HG03159 (cell line): ENCODE data around the gene SOCS3.
"Not testable (repeated sequence)": the region's sequence is repeated elsewhere in the genome, so short reads cannot be mapped to it uniquely, and the experiment has no call there.

Source experiments
- ATAC-seq: cut with Tn5 transposase; IDR thresholded peaks from one replicate; pipeline ENCODE4 v1.9.1; 2021; ENCODE audit warnings: mild to moderate bottlenecking, moderate library complexity; ENCODE audit not compliant: unreplicated experiment

SOCS3 gene

DNA sequence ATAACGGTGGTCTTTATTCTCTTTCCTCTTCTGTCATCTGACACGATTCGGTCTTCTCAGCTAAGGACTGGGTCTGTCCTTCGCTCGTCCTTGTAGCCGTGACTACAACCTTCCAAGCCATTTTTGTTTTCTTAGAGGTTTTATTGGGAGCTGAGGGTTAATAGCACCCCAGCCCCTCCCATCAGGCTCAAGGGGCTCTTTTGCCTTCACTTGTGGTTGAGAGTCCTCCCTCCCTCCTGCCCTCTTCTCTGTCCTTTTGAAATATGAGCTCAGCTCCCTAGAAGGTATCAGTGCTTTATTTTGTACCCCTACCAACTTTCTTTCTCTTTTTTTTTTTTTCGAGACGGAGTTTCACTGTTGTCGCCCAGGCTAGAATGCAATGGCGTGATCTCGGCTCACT is 24.7 kb downstream of the SOCS3 start:
- no peak for ATAC-seq

DNA sequence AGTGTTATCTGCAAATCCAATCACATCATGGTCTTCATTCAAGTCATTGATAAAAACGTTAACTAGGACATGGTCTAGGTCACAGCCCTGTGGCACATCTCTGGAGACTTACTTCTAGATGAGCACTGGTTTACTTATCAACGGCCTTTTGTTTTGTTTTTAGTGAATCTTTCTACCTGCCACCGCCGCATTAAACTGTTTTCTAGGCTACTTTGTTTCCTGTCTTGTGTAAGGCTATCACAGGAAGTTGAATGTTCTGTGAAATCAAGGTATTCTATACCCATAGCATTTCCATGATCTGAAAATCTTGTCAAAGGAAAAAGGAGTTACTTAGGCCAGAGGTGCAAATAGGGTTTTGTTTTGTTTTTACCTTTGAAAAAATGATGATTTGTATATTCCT is 26.9 kb downstream of the SOCS3 start:
- no peak for ATAC-seq

GRCh38 chr17:78331355-78331754 is 28.5 kb downstream of the SOCS3 start:
- not testable (repeated sequence) for ATAC-seq

GRCh38 chr17:78330570-78331224 is 29.2 kb downstream of the SOCS3 start:
- ATAC-seq, result no peak

DNA sequence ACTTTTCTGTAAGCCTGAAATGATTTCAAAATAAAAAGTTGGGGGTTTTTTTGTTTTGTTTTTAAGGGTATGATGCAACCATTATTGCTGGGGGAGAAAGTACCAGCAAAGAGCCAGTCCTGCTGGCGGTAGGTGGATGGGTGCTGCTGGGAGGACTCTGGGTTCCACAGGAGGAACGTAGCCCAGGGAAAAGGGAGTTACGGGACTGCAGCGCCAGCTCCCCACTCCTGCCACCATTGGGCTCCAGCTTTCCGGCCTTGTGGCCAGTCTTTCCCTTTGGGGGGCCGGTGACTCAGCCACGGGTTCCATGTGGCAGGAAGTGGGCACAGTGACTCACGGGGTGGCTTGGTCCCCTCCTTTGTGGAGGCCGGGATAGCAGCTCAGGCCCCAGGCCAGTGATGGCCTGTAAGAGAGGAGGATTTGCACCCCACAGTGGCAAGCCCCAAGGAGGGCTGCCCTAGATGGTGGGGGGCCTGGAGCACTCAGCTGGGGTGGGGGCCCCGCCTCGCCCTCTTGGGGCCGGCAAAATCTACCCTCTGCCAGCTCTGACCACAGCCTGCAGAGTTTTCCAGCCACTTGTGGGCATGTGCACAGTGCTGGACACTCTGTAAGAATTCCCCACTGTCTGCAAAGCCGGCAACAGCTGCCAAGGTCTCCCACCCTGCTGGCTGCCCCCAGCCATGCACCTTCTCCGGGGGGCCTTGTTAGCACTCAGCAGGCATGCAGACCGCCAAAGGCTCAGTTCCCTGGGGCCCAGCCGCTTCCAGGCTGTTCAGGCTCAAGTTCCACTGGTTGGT is 30.4 kb downstream of the SOCS3 start:
- no peak for ATAC-seq

DNA sequence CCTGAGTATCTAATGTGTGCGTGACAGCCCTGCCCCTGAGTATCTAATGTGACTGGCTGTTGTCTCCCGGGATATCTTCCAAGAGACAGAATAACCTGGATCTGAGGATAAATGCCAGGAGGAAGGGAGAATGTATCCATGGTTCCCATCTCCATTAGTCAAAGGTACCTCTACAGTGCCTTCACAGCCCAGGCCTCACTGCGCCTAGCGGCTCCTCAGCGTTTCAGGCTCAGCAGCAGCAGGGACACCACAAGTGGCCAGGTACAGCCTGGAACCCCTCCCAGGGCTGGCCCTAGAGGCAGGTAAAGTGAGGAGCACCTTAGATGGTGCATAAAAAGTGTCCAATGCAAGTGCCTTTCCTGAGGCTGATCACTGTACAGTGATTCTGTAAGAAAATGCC is 32.0 kb downstream of the SOCS3 start:
- ATAC-seq, result no peak

- ATAC-seq, result no peak
Observed at GRCh38 chr17:78325076-78325687, 34.7 kb downstream of the SOCS3 start.

- ATAC-seq, result no peak
Observed at GRCh38 chr17:78324391-78325075, 35.3 kb downstream of the SOCS3 start.

GRCh38 chr17:78323826-78324390 is 36.0 kb downstream of the SOCS3 start:
- ATAC-seq, result no peak

GRCh38 chr17:78322858-78323455 is 36.9 kb downstream of the SOCS3 start:
- ATAC-seq, result no peak

GRCh38 chr17:78322327-78322857 is 37.5 kb downstream of the SOCS3 start:
- ATAC-seq, result no peak

GRCh38 chr17:78318843-78319242 is 41.0 kb downstream of the SOCS3 start:
- ATAC-seq, result no peak

DNA sequence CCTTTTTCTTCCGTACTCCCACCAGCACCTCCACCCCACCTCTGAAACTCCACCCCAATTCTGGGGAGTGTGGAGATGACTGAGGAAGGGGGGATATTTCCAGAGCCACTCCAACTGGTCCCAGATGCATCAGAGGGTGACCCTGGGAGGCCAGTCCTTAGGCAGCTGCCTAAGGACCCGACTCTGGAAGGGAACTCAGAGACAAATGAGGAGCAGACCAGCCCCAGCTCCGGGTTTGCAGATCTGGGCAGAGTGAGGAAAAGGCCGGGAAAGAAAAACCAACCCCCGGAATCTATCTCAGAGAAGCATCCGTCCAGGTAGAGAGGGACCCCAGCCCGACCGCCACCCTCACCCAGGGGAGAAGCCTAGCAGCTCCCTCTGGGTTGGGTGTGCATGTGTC is 41.5 kb downstream of the SOCS3 start:
- no peak for ATAC-seq

DNA sequence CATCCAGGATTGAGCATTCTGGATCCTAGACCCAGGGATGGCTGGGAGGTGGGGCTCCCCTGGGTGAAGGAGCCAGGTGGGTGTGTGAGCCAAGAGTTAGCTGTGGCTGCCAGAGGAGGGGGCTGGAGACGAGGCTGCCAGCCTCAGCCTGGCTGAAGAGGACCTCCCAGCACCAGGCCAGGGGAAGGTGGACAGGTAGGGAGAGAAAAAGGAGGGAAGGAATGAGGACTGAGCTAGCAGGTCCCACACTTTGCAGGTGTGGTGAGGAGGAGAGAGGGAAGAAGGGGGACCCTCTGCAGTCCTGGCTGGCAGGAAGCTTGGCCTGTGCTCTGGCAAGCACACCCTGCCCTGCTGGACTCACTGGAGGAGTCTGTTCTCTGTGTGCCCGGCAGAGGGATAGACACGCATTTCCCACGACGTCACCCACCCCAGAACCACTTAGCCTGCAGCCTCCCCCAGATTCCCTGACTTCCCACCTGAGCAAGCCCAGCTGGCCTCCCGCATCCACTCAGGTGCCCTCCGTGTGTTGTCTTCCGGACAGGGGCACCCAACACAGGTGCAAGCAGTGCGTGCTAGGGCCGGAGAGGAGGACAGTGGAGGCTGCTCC is 42.0 kb downstream of the SOCS3 start:
- ATAC-seq, result no peak

DNA sequence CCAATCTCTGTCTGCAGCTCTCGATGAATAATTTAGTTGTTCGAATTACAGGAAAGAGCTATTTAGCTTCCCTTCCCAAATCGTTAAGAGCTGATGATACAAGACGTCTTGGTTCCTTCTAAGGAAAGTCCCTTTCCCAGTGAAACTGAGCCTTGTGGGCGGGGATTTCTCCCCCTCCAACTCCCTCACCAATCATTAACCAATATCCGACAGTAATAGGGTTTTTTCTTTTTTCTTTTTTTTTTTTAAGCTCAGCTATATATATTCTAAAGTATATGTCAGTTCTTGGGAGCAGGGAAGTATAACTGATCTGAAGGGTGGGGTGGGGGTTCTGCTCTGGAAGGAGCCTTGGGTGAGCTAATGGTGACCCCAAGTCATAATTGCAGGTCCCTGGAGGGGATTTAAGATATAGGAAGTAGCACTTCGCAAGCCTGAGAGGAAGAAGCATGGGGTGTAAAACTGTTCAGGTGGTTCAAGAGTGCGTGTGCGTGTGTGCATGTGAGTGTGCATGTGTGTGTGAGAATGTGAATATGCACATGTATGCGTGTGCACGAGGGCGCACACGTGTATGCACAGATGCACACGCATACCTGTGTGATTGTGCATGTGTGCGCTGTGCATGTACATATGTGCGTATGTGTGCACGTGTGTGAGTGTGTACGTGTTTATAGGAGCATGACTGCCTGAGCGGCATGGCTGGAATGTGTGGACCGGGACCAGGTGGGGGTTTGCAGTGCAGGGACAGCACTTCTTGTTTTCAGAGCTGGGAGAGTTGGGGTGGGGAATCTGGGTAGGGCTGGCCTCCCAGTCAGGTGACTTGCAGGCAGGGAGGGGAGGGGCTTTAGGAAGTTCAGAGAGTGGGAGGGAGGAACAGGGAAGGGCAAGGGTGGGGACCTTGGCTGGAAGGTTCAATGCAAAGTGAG is 42.7 kb downstream of the SOCS3 start:
- ATAC-seq, result no peak

- no peak for ATAC-seq
Observed at GRCh38 chr17:78316115-78316866, 43.6 kb downstream of the SOCS3 start.

- ATAC-seq, result no peak
Observed at GRCh38 chr17:78315355-78316114, 44.3 kb downstream of the SOCS3 start.
